Measurements from ENCODE around the gene SP140L. TPM values are rescaled to one million over a fixed set of nuclear protein-coding genes. Genes with fewer than 3 reads are reported as not detected.

SP140L gene
- total and polyA plus RNA-seq, 2 donors (not counting 1 experiment from before 2014, with no cell fraction given): 94.6 to 154 TPM

DNA sequence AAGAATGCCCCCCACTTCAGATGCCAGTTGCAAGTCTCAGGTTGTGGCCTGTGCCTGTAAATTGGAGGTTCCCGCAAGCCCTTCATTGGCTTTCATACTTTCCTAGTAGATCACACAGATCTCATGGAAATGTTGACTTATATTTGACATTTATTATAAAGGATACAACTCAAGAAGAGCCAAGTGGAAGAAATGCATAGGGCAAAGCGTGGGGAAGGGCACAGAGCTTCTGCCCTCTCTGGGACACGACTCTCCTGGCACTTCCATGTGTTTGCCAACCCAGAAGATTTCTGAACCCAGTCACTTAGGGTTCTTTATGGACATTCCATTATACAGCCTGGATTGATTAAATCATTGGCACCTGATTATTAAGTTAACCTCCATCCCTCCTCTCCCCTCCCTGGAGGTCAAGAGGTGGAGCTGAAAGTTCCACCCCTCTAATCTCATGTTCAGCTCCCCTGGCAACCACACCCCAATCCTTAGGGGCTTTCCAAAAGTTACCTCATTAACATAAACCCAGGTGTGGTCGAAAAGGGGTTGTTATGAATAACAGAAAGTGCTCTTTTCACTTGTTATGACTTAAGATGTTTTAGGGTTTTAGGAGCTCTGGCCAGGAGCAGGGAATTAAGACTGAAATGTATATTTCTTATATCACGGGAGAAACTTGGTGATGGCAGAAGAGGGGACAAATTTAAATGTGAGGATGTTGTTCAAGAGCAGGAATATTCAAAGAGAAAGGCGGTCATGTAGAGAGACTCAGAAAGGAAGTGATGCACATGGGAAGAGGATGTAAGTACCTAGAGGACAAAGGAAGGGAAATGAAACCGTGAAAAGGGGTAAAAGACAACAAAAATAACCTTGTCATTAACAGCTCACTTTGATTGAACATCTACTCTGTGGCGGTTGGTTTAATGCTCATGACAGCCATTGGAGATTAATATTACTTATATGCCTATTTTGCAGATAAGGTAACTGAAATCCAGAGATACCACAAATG lies 120.8 kb downstream of the SP140L start:
- peak overlapping the region; percentile 84 for H3K4me3 Mint-ChIP-seq
- no peaks in the 10 kb centered on the region for H4K20me1 ChIP-seq (ENCODE audit: control insufficient read depth, insufficient read depth, low read length, poor library complexity, severe bottlenecking)
- peak; percentile 92 for DNase-seq
- H2AFZ ChIP-seq (ENCODE audit: insufficient read depth, low read depth, low read length, poor library complexity, severe bottlenecking): peak overlapping the region; percentile 49
- WGBS (ENCODE audit: insufficient coverage): 48% methylated on average over 4 of the region's 8 CpGs
- ChIA-PET POLR2A (interaction anchor here (0.6 to 2.4 kb wide), 8 partner anchors 9 to 163 kb away, joined by 3 to 19 read pairs (median 6); partner anchors contain the start of genes SP100 and SP140L), CTCF (interaction anchor here (0.9 to 1.8 kb wide), 10 partner anchors 17 to 244 kb away, joined by 3 to 6 read pairs (median 3); no protein-coding TSS in a partner anchor)
- peak overlapping the region; percentile 51 for H3K9ac ChIP-seq (ENCODE audit: low read length)
- peaks cover 0 to 15% (median under 1%) of the 10 kb centered on the region in 3 donors for H3K9me3 ChIP-seq (ENCODE audit: control extremely low read depth in 1 of 3, control insufficient read depth in 2 of 3, insufficient read depth in 1 of 3, low read length in 2 of 3)
- peaks cover 80% of the 10 kb centered on the region for H3K79me2 ChIP-seq (ENCODE audit: control insufficient read depth, insufficient read depth, low read length)
- intact Hi-C loops (cut with micrococcal nuclease): loop anchor here (1.0 to 5.0 kb wide), 8 partner anchors 8 to 239 kb away; partner anchors contain the start of gene SP140
- H3K27ac ChIP-seq (ENCODE audit: low read length in 2 of 2): peak overlapping the region; percentile 98 to 99
- H3K4me2 ChIP-seq (replicated peaks; ENCODE audit: low read depth, low read length, poor library complexity, severe bottlenecking): peak overlapping the region; percentile 69
- peaks cover 79 to 84% of the 10 kb centered on the region in 2 donors for H3K4me1 ChIP-seq (ENCODE audit: control insufficient read depth in 2 of 2, insufficient read depth in 2 of 2, low read length in 2 of 2)
- peak overlapping the region in 3 of 5 experiments; percentile 0 to 39 (median 7) for H3K4me3 ChIP-seq (ENCODE audit: control extremely low read depth in 1 of 5, extremely low read depth in 1 of 5, insufficient read depth in 1 of 5, low read depth in 2 of 5, low read length in 4 of 5)
- H3K27ac Mint-ChIP-seq: peak overlapping the region; percentile 97
- H3K36me3 ChIP-seq (replicated peaks in 1 of 2; ENCODE audit: control extremely low read depth in 1 of 2, control insufficient read depth in 1 of 2, extremely low read depth in 1 of 2, insufficient read depth in 2 of 2, low read length in 1 of 2): peaks cover 5 to 95% of the 10 kb centered on the region in 2 experiments
- no peaks in the 10 kb centered on the region for H3K27me3 Mint-ChIP-seq
- no peaks in the 10 kb centered on the region for H3K27me3 ChIP-seq (replicated peaks in 1 of 4; ENCODE audit: control extremely low read depth in 1 of 4, control insufficient read depth in 3 of 4, insufficient read depth in 4 of 4, low read length in 3 of 4)
- no peaks in the 10 kb centered on the region for H3K9me3 Mint-ChIP-seq (ENCODE audit: insufficient read depth)
- ATAC-seq (ENCODE audit: low read depth): peak; percentile 84
- TF ChIP-seq, protein P1, sequence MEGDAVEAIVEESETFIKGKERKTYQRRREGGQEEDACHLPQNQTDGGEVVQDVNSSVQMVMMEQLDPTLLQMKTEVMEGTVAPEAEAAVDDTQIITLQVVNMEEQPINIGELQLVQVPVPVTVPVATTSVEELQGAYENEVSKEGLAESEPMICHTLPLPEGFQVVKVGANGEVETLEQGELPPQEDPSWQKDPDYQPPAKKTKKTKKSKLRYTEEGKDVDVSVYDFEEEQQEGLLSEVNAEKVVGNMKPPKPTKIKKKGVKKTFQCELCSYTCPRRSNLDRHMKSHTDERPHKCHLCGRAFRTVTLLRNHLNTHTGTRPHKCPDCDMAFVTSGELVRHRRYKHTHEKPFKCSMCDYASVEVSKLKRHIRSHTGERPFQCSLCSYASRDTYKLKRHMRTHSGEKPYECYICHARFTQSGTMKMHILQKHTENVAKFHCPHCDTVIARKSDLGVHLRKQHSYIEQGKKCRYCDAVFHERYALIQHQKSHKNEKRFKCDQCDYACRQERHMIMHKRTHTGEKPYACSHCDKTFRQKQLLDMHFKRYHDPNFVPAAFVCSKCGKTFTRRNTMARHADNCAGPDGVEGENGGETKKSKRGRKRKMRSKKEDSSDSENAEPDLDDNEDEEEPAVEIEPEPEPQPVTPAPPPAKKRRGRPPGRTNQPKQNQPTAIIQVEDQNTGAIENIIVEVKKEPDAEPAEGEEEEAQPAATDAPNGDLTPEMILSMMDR (IDR thresholded peaks at IDR 0.05): no peak
- TF ChIP-seq EZH2 (IDR thresholded peaks at IDR 0.05; ENCODE audit: borderline replicate concordance, insufficient read depth, low read depth, low read length, poor library complexity, severe bottlenecking): no peak
- peaks cover 84% of the 10 kb centered on the region for H3K4me1 Mint-ChIP-seq

Data from B cell (primary cell).